Measurements from ENCODE around the gene EMB.
"Not testable (repeated sequence)": the region's sequence is repeated elsewhere in the genome, so short reads cannot be mapped to it uniquely, and the experiment has no call there.

EMB gene, protein sequence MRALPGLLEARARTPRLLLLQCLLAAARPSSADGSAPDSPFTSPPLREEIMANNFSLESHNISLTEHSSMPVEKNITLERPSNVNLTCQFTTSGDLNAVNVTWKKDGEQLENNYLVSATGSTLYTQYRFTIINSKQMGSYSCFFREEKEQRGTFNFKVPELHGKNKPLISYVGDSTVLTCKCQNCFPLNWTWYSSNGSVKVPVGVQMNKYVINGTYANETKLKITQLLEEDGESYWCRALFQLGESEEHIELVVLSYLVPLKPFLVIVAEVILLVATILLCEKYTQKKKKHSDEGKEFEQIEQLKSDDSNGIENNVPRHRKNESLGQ

GRCh38 chr5:50440651-50441492 lies at the start of gene EMB:
TSS of gene EMB (minus strand) at chr5:50441288. CDS start at chr5:50441151, 137 bp downstream.
- DNase-seq = peak; percentile 56

DNA sequence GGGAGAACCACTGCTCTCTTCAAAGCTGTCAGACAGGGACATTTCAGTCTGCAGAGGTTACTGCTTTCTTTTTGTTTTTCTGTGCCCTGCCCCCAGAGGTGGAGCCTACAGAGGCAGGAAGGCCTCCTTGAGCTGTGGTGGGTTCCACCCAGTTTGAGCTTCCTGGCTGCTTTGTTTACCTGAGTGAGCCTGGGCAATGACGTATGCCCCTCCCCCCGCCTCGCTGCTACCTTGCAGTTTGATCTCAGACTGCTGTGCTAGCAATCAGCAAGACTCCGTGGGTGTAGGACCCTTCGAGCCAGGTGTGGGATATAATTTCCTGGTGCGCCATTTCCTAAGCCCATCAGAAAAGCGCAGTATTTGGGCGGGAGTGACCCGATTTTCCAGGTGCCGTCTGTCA lies 48.4 kb upstream of the EMB start:
- not testable (repeated sequence) for DNase-seq

GRCh38 chr5:50478790-50479189 lies 37.7 kb upstream of the EMB start:
- DNase-seq = not testable (repeated sequence)

DNA sequence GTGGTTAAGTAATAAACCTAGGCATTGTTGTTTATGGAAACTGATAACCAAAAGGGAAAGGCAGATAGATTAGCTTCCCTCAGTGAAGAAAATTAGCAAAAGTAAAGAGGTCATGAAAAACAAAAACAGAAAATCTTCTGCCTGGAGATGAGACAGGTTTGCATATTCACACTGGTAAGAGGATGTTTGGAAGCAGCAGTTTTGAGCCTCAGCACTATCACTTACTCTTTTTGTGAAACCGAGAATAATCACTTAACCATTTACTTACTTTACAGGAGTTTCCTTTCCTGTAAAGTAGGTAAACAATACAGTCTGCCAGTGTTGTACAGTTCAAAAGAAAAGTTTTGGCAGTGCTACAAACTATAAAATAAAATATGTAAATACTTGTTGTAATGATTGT lies 35.5 kb upstream of the EMB start:
- DNase-seq = no peak

DNA sequence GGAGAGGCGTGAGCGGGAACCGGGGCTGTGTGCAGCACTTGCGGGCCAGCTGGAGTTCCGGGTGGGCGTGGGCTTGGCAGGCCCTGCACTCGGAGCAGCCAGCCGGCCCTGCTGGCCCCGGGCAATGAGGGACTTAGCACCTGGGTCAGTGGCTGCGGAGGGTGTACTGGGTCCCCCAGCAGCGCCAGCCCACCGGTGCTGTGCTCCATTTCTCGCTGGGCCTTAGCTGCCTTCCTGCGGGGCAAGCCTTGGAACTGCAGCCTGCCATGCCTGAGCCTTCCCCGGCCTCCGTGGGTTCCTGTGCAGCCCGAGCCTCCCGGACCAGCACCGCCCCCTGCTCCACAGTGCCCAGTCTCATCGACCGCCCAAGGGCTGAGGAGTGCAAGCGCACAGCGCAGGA lies 23.9 kb upstream of the EMB start:
- not testable (repeated sequence) for DNase-seq

- no peak for DNase-seq
Observed at GRCh38 chr5:50463726-50464125, 22.6 kb upstream of the EMB start.

DNA sequence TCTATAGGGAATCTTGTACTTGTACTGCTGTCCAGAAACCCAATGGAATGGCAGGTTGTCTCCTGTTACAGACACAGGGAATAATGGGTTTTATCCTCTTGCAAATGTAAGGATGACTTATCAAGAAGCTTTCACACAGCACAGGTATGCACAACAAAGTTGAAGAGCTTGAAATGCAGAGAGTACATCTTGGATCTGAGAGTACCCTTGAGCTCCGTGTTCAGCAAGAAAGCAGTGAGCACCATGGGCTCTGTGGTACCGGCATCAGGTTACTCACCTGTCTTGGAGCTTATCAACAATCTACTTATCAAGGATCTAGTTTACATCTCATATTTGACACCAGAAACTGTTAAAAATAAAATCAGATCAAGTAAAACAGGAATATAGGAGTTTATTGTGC lies 22.0 kb upstream of the EMB start:
- no peak for DNase-seq

DNA sequence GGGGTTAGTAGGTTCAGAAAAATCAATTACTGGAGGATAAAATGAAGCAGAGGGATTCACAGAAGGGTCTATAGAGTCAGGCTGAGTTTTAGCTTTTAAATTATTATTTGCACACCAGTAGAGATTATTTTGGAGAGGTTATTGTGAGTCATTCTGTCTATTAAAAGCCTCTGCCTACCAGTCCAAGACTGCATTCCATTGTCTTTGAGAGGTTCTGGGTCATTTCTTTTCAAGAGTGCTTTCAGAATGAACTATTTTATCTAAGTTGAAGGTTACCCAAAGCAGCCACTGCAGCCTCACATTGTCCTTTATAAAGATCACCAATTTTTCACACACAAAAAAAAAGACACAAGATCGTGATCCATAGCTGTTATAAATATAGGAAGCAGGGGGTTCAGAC lies 21.5 kb upstream of the EMB start:
- not testable (repeated sequence) for DNase-seq

GRCh38 chr5:50458372-50458771 lies 17.3 kb upstream of the EMB start:
- not testable (repeated sequence) for DNase-seq

GRCh38 chr5:50449241-50449640 lies 8.2 kb upstream of the EMB start:
- not testable (repeated sequence) for DNase-seq

DNA sequence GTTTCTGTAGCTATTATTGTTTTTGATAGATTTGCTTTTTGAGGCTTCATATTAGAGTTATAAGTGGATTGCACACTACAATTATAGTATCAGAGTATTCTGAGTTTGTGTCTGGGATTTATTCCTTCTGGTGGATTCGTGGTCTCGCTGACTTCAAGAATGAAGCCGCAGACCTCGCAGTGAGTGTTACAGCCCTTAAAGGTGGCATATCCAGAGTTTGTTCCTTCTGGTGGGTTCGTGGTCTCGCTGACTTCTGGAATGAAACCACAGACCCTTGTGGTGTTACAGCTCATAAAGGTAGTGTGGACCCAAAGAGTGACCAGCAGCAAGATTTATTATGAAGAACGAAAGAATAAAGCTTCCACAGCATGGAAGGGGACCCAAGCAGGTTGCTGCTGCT lies 6.9 kb upstream of the EMB start:
- no peak for DNase-seq

DNA sequence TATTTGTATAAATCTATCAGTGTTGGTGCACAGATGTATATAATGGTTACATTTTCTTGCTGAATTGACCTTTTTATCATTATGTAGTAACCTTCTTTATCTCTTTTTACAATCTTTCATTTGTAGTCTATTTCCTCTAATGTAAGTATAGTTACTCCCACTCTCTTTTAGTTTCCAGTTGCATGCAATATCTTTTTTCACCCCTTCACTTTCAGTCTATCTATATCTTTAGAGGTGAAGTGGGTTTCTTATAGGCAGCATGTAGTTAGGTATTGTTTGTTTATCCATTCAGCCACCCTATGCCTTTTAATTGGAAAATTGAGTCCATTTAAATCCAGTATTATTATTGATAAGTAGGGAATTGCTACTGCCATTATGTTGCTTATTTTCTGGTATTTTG lies 6.1 kb upstream of the EMB start:
- DNase-seq = no peak

- no peak for DNase-seq
Observed at GRCh38 chr5:50445296-50445949, 4.3 kb upstream of the EMB start.

GRCh38 chr5:50442559-50443539 lies 1.8 kb upstream of the EMB start:
- peak; percentile 42 for DNase-seq

DNA sequence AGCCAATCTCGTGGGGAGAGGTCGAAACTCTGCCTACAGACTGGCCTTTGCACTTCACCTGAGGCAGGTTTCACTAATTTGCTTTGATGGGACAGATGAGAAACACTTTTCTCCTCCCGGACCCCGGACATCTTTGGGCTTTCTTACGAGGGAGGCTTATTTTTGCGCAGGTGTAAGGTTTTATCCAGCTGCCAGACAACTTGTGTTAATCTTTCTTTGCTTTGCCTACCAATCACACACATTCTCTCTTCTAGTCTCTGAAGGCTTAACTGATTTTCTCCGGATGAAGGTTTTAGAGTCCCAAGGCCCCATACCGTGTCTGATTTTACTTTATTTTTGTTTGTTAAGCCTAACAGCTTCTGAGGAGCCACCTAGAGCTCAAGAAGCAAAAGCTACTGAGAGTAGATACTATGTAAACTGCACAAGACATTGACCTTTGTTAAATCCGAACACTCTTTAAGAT lies 436 bp upstream of the EMB start:
- no peak for DNase-seq

DNA sequence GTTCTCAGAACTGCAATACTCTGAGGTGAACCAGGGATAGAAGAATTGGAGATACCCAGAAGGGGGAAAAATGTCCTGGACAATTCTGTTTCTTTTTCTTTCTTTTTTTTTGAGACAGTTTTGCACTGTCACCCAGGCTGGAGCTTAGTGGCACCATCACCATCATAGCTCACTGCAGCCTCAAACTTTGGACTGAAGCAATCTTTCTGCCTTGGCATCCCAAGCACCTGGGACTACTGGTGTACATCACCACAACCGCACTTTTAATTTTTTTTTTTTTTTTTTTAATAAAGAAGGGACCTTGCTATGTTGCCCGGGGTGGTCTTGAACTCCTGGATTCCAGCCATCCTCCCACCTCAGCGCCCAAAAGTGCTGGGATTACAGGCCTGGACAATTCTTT lies 1.9 kb downstream of the EMB start:
- no peak for DNase-seq

- DNase-seq = peak; percentile 65
Observed at GRCh38 chr5:50438060-50438459, 3.0 kb downstream of the EMB start.

DNA sequence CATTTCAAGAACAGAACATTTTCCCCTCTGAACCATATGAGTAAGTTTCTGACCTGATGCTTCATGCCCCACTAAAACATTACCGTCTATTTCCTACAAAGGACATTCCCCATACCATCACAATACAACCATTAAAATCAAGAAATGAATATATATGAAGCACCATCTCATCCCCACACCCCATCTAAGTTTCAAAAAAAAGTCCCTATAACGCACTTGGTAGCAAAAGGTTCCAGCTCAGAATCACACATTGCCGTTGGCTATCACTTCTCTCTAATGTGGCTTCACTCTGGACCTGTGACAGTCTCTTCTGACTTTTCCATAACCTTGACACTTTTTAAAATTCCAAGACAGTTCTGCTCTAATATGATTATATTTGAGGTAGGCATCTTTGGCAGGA lies 5.9 kb downstream of the EMB start:
- no peak for DNase-seq

GRCh38 chr5:50431133-50431904 lies 9.8 kb downstream of the EMB start:
- DNase-seq = not testable (repeated sequence)

GRCh38 chr5:50423100-50423799 lies 17.8 kb downstream of the EMB start:
- DNase-seq = not testable (repeated sequence)
